Measurements from ENCODE around the gene LHFPL6. TPM values are rescaled to one million over a fixed set of nuclear protein-coding genes. Genes with fewer than 3 reads are reported as not detected.

The LHFPL6 gene
- polyA plus RNA-seq, 3 donors: 10.1 to 142 (median 110) TPM

- H3K27ac ChIP-seq (ENCODE audit: low read depth, low read length): no peak overlapping the region
- WGBS, 3 donors: 3 to 16% (median 4%) methylated on average over 1 of the region's 1 CpG
Observed at GRCh38 chr13:39599012-39599411, 4.0 kb downstream of the LHFPL6 start.

GRCh38 chr13:39597838-39598237 is 5.2 kb downstream of the LHFPL6 start:
- no peak overlapping the region for H3K27ac ChIP-seq (ENCODE audit: low read depth, low read length)
- 48 to 73% (median 53%) methylated on average over 2 of the region's 2 CpGs for WGBS, 3 donors

- 71 to 82% (median 73%) methylated on average over 3 of the region's 3 CpGs for WGBS, 3 donors
- no peak overlapping the region for H3K27ac ChIP-seq (ENCODE audit: low read depth, low read length)
Observed at GRCh38 chr13:39596685-39597084, 6.3 kb downstream of the LHFPL6 start.

- WGBS, 3 donors: 72 to 87% (median 77%) methylated on average over 2 of the region's 2 CpGs
Observed at GRCh38 chr13:39596176-39596575, 6.8 kb downstream of the LHFPL6 start.

GRCh38 chr13:39590466-39591036 is 12.4 kb downstream of the LHFPL6 start:
- WGBS, 3 donors: 37 to 68% (median 44%) methylated on average over 2 of the region's 2 CpGs
- H3K27ac ChIP-seq (ENCODE audit: low read depth, low read length): no peak overlapping the region

More at GRCh38 chr13:39596176-39596575, 6.8 kb downstream of the LHFPL6 start:
- no peak overlapping the region for H3K27ac ChIP-seq (ENCODE audit: low read depth, low read length)

GRCh38 chr13:39588384-39588783 is 14.6 kb downstream of the LHFPL6 start:
- H3K27ac ChIP-seq (ENCODE audit: low read depth, low read length): no peak overlapping the region
- WGBS, 3 donors: 65 to 69% (median 68%) methylated on average over 2 of the region's 2 CpGs

GRCh38 chr13:39587939-39588338 is 15.1 kb downstream of the LHFPL6 start:
- H3K27ac ChIP-seq (ENCODE audit: low read depth, low read length): no peak overlapping the region

GRCh38 chr13:39586958-39587605 is 15.9 kb downstream of the LHFPL6 start:
- 87 to 92% (median 87%) methylated on average over 5 of the region's 5 CpGs for WGBS, 3 donors

More at GRCh38 chr13:39587939-39588338, 15.1 kb downstream of the LHFPL6 start:
- 73 to 81% (median 77%) methylated on average over 7 of the region's 7 CpGs for WGBS, 3 donors

GRCh38 chr13:39586151-39586550 is 16.8 kb downstream of the LHFPL6 start:
- H3K27ac ChIP-seq (ENCODE audit: low read depth, low read length): no peak overlapping the region
- 69 to 81% (median 77%) methylated on average over 1 of the region's 1 CpG for WGBS, 3 donors

More at GRCh38 chr13:39586958-39587605, 15.9 kb downstream of the LHFPL6 start:
- H3K27ac ChIP-seq (ENCODE audit: low read depth, low read length): no peak overlapping the region

- WGBS, 3 donors: 60 to 65% (median 60%) methylated on average over 3 of the region's 3 CpGs
- no peak overlapping the region for H3K27ac ChIP-seq (ENCODE audit: low read depth, low read length)
Observed at GRCh38 chr13:39585219-39585618, 17.8 kb downstream of the LHFPL6 start.

GRCh38 chr13:39580881-39581575 is 22.0 kb downstream of the LHFPL6 start:
- 61 to 77% (median 62%) methylated on average over 5 of the region's 5 CpGs for WGBS, 3 donors
- no peak overlapping the region for H3K27ac ChIP-seq (ENCODE audit: low read depth, low read length)

GRCh38 chr13:39578821-39579291 is 24.1 kb downstream of the LHFPL6 start:
- WGBS, 3 donors: 83 to 85% (median 84%) methylated on average over 3 of the region's 3 CpGs

GRCh38 chr13:39577838-39578491 is 25.0 kb downstream of the LHFPL6 start:
- 49 to 89% (median 84%) methylated on average over 5 of the region's 5 CpGs for WGBS, 3 donors
- H3K27ac ChIP-seq (ENCODE audit: low read depth, low read length): no peak overlapping the region

More at GRCh38 chr13:39578821-39579291, 24.1 kb downstream of the LHFPL6 start:
- no peak overlapping the region for H3K27ac ChIP-seq (ENCODE audit: low read depth, low read length)

GRCh38 chr13:39577203-39577602 is 25.8 kb downstream of the LHFPL6 start:
- 86 to 91% (median 87%) methylated on average over 2 of the region's 2 CpGs for WGBS, 3 donors
- H3K27ac ChIP-seq (ENCODE audit: low read depth, low read length): no peak overlapping the region

- no peak overlapping the region for H3K27ac ChIP-seq (ENCODE audit: low read depth, low read length)
- 88 to 93% (median 90%) methylated on average over 11 of the region's 11 CpGs for WGBS, 3 donors
Observed at GRCh38 chr13:39575641-39576238, 27.3 kb downstream of the LHFPL6 start.

- no peak overlapping the region for H3K27ac ChIP-seq (ENCODE audit: low read depth, low read length)
- 87 to 91% (median 89%) methylated on average over 15 of the region's 15 CpGs for WGBS, 3 donors
Observed at GRCh38 chr13:39571502-39572092, 31.4 kb downstream of the LHFPL6 start.

GRCh38 chr13:39567569-39567968 is 35.4 kb downstream of the LHFPL6 start:
- H3K27ac ChIP-seq (ENCODE audit: low read depth, low read length): no peak overlapping the region
- 67 to 79% (median 73%) methylated on average over 1 of the region's 1 CpG for WGBS, 3 donors

- no peak overlapping the region for H3K27ac ChIP-seq (ENCODE audit: low read depth, low read length)
Observed at GRCh38 chr13:39566216-39566869, 36.6 kb downstream of the LHFPL6 start.

More at GRCh38 chr13:39566216-39566869, 36.6 kb downstream of the LHFPL6 start:
- WGBS, 3 donors: 73 to 83% (median 77%) methylated on average over 8 of the region's 8 CpGs
